Fibroblast of mammary gland (primary cell): ENCODE measurements around the gene SH3TC2.

Experiments
- DNase-seq: peaks from one replicate; pipeline ENCODE4 v3.0.0-alpha.2; 2010; ENCODE audit warnings: low read depth
- H3K4me3 ChIP-seq: 2 replicates; pipeline ENCODE4 v1.5.1; 2011; ENCODE audit warnings: low read depth, mild to moderate bottlenecking, low read length, moderate library complexity; ENCODE audit not compliant: control insufficient read depth
- TF ChIP-seq, protein P1 (sequence below): conservative IDR thresholded peaks from 2 replicates; pipeline ENCODE4 v1.5.1; 2011; ENCODE audit warnings: low read depth, low read length, inconsistent platforms; ENCODE audit not compliant: control insufficient read depth, insufficient read depth

Gene SH3TC2

DNA sequence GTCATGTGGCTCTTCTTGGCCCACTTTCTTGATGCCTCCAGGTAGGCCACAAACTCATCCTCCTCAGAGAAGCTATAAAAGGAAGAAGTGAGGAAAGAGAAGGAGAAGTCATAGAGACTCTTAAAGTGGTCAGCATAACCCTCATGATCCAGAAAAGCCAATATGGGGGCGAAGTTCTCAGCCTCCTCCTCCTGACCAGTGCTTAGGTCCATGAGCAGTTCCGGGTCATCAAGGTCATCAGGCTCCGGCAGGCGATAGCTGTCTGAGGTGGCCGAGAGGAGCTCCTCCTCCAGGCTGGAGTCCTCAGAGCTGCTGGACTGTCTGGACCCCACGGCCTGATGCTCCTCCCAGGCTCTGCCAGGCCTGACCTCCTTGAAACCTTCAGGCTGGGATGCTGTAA is 34.7 kb downstream of the SH3TC2 start:
- no peak for DNase-seq
- TF ChIP-seq, protein P1, sequence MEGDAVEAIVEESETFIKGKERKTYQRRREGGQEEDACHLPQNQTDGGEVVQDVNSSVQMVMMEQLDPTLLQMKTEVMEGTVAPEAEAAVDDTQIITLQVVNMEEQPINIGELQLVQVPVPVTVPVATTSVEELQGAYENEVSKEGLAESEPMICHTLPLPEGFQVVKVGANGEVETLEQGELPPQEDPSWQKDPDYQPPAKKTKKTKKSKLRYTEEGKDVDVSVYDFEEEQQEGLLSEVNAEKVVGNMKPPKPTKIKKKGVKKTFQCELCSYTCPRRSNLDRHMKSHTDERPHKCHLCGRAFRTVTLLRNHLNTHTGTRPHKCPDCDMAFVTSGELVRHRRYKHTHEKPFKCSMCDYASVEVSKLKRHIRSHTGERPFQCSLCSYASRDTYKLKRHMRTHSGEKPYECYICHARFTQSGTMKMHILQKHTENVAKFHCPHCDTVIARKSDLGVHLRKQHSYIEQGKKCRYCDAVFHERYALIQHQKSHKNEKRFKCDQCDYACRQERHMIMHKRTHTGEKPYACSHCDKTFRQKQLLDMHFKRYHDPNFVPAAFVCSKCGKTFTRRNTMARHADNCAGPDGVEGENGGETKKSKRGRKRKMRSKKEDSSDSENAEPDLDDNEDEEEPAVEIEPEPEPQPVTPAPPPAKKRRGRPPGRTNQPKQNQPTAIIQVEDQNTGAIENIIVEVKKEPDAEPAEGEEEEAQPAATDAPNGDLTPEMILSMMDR = no peak
- H3K4me3 ChIP-seq = no peak overlapping the region

DNA sequence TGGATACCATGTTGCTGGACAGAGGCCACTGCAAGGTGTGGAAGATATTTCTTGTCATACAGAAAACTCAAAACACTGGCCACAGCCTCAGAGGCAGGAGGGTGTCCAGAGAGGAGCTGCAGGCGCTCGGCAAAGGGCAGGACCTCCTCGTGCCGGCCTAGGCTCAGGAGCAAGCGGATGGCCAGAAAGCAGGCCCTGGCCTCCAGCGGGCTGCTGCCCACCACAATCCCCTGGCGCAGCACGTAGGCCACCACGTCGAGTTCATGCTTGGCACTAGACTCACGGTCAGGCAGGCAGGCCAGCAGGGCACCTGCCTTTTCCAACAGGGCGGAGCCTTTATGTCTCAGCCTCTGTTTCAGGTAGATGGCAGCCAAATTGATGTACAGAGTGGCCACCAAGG is 35.2 kb downstream of the SH3TC2 start:
- DNase-seq = no peak
- TF ChIP-seq, protein P1 = no peak

DNA sequence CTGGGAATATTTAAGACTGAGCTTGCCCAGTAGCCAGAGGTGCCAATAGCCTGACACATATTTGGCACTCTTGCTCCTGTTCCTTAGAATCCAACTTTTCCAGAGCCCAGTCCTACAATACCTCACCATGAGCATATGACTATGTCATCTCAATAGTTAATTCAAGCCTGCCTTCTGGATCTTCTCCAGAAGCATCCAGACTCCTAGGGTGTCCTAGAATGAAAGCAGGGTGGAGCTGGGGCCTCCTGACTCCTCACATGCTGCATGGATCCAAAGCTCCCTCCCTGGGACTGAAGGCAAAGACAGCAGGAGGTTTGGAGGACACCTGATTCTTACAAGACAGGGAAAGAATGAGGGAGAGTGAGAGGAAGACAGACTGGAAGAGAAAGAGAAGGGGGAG is 37.9 kb downstream of the SH3TC2 start:
- no peak overlapping the region for H3K4me3 ChIP-seq
- TF ChIP-seq, protein P1 = no peak
- no peak for DNase-seq

More for the DNA sequence above, 35.2 kb downstream of the SH3TC2 start:
- H3K4me3 ChIP-seq = no peak overlapping the region

DNA sequence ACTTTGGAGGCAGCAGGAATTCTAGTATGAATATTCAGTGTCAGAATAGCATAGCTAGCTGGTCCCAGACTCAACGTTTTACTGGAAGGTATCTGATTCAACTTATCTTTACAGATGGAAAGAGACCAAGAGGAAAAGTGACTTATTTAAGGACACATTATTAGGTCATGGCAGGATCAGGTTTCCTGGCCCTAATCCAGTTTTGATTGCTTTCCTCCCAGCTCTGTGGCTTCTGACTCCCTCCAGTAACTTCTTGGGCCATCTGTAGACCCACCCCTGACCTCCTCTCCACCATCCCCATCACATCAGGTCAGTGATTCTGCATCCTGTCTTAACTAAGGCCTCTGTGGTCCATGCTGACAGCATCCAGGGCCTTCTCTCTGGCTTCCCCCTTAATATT is 38.4 kb downstream of the SH3TC2 start:
- TF ChIP-seq, protein P1 = no peak
- no peak overlapping the region for H3K4me3 ChIP-seq
- peak; percentile 79 for DNase-seq

DNA sequence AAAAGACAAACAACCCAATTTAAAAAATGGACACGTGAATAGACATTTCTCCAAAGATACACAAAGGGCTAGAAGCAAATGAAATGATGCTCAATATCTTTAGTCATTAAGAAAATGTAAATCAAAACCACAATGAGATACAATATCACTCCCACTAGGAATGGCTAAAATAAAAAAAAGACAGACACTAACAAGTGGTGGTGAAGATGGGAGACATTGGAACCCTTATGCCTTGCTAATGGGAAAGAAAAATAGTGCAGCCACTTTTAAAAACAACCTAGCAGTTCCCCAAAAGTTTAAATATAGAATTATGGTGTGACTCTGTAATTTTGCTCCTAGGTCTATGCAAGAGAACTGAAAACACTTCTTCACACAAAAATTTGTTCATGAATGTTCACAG is 40.7 kb downstream of the SH3TC2 start:
- TF ChIP-seq, protein P1 = no peak

DNA sequence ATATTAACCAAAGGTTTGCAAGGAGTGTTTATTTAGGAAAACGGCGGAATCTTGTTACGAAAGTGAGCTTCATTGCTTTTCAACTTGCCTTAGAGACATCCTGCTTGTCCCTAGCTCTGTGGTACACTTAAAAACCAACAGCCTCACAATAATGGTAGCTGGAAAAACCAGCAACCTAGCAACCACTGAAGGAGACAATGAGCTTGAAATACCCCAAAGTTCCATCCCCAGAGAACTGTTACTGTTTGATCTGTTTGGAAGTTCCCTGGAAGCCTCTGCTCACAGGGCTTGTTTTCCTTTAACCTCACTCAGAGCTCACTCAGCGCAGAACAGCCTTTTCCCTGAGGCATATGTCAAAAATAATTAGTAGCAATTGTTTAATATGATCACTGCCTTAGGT is 43.2 kb downstream of the SH3TC2 start:
- TF ChIP-seq, protein P1 = no peak
- no peak for DNase-seq

More for the DNA sequence above, 40.7 kb downstream of the SH3TC2 start:
- no peak overlapping the region for H3K4me3 ChIP-seq
- DNase-seq = no peak

DNA sequence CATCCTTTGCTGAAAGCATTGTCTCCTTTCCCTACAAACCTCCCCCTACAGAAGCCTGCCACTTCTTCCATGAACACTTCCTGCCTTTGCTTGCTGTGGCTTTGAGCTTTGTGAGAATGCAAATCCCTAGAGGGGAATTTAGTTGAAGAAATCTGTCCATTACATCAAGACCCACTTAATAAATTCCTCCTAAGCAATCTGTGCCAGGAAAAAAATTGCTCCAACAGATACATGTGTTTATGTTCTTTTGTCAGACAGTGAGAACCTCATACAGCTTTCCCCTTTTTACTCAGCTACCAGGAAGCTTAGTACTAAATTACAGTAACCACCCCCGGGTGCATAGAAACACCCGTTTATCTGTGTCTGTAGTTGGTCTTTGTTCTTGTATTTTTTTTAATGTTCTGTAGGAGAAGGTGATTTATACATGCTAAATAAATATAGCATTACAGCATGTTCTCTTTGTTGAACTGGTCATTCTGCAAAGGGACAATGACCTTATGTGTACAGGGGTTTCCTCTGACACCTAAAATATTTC is 43.9 kb downstream of the SH3TC2 start:
- TF ChIP-seq, protein P1 = no peak
- DNase-seq = peak; percentile 78
- H3K4me3 ChIP-seq = no peak overlapping the region

More for the DNA sequence above, 43.2 kb downstream of the SH3TC2 start:
- H3K4me3 ChIP-seq = no peak overlapping the region
